Measurements from ENCODE around the gene MMP3. TPM values are rescaled to one million over a fixed set of nuclear protein-coding genes. Genes with fewer than 3 reads are reported as not detected.

The MMP3 gene
- total RNA-seq, 1 donor from 2014 or later = not detected

- Histone ChIP-seq H2AFZ (ENCODE audit: low read depth, low read length) (no peak overlapping the region), H3K9ac (ENCODE audit: low read length) (no peak overlapping the region), H3K27me3 (ENCODE audit: insufficient read depth, low read length) (no peaks in the 10 kb centered on the region), H3K27ac (ENCODE audit: low read depth, low read length) (no peak overlapping the region), H3K79me2 (ENCODE audit: insufficient read depth, low read length) (no peaks in the 10 kb centered on the region), H3K4me3 (ENCODE audit: insufficient read depth, low read depth, low read length) (no peak overlapping the region), H3K36me3 (ENCODE audit: insufficient read depth, low read length) (no peaks in the 10 kb centered on the region), H3K9me3 (ENCODE audit: insufficient read depth, low read depth, low read length) (no peaks in the 10 kb centered on the region), H3K4me1 (ENCODE audit: insufficient read depth, low read length) (peaks cover 6% of the 10 kb centered on the region), H3K4me2 (ENCODE audit: low read length) (no peak overlapping the region), H4K20me1 (ENCODE audit: insufficient read depth, low read length) (no peaks in the 10 kb centered on the region)
- DNase-seq (ENCODE audit: low read depth) (no peak), FAIRE-seq (no peak)
- Mint-ChIP-seq H3K9me3 (ENCODE audit: unreplicated experiment) (no peaks in the 10 kb centered on the region), H3K4me1 (ENCODE audit: low read depth, unreplicated experiment) (peaks cover 11% of the 10 kb centered on the region), H3K27ac (ENCODE audit: unreplicated experiment) (no peak overlapping the region), H3K36me3 (ENCODE audit: low read depth, unreplicated experiment) (no peaks in the 10 kb centered on the region), H3K27me3 (ENCODE audit: low read depth, unreplicated experiment) (no peaks in the 10 kb centered on the region), H3K4me3 (ENCODE audit: unreplicated experiment) (no peak overlapping the region)
- no peak for TF ChIP-seq CTCF (IDR thresholded peaks at IDR 0.05; ENCODE audit: insufficient read depth, low read depth, low read length)
Observed at GRCh38 chr11:102837646-102838045, 5.8 kb downstream of the MMP3 start.

GRCh38 chr11:102837156-102837555 is 6.3 kb downstream of the MMP3 start:
- Mint-ChIP-seq H3K9me3 (ENCODE audit: unreplicated experiment) (no peaks in the 10 kb centered on the region), H3K4me3 (ENCODE audit: unreplicated experiment) (no peak overlapping the region), H3K36me3 (ENCODE audit: low read depth, unreplicated experiment) (no peaks in the 10 kb centered on the region), H3K27me3 (ENCODE audit: low read depth, unreplicated experiment) (no peaks in the 10 kb centered on the region), H3K4me1 (ENCODE audit: low read depth, unreplicated experiment) (peaks cover 11% of the 10 kb centered on the region), H3K27ac (ENCODE audit: unreplicated experiment) (no peak overlapping the region)
- H3K27me3 ChIP-seq (ENCODE audit: insufficient read depth, low read length) = no peaks in the 10 kb centered on the region
- TF ChIP-seq EZH2 (IDR thresholded peaks at IDR 0.05; ENCODE audit: insufficient read depth, low read length) (no peak), CTCF (IDR thresholded peaks at IDR 0.05; ENCODE audit: insufficient read depth, low read depth, low read length) (no peak)
- H3K36me3 ChIP-seq (ENCODE audit: insufficient read depth, low read length) = no peaks in the 10 kb centered on the region
- H3K4me3 ChIP-seq (ENCODE audit: insufficient read depth, low read depth, low read length) = no peak overlapping the region
- FAIRE-seq (no peak), DNase-seq (ENCODE audit: low read depth) (peak; percentile 64)
- H2AFZ ChIP-seq (ENCODE audit: low read depth, low read length) = no peak overlapping the region
- no peak overlapping the region for H3K4me2 ChIP-seq (ENCODE audit: low read length)
- H3K27ac ChIP-seq (ENCODE audit: low read depth, low read length) = no peak overlapping the region
- no peaks in the 10 kb centered on the region for H3K79me2 ChIP-seq (ENCODE audit: insufficient read depth, low read length)
- H3K9me3 ChIP-seq (ENCODE audit: insufficient read depth, low read depth, low read length) = no peaks in the 10 kb centered on the region
- H4K20me1 ChIP-seq (ENCODE audit: insufficient read depth, low read length) = no peaks in the 10 kb centered on the region
- H3K4me1 ChIP-seq (ENCODE audit: insufficient read depth, low read length) = peaks cover 6% of the 10 kb centered on the region
- no peak overlapping the region for H3K9ac ChIP-seq (ENCODE audit: low read length)

- Mint-ChIP-seq H3K4me3 (ENCODE audit: unreplicated experiment) (no peak overlapping the region), H3K27ac (ENCODE audit: unreplicated experiment) (no peak overlapping the region), H3K36me3 (ENCODE audit: low read depth, unreplicated experiment) (no peaks in the 10 kb centered on the region), H3K27me3 (ENCODE audit: low read depth, unreplicated experiment) (no peaks in the 10 kb centered on the region), H3K9me3 (ENCODE audit: unreplicated experiment) (no peaks in the 10 kb centered on the region), H3K4me1 (ENCODE audit: low read depth, unreplicated experiment) (peaks cover 11% of the 10 kb centered on the region)
- Histone ChIP-seq H3K79me2 (ENCODE audit: insufficient read depth, low read length) (no peaks in the 10 kb centered on the region), H3K27ac (ENCODE audit: low read depth, low read length) (no peak overlapping the region), H2AFZ (ENCODE audit: low read depth, low read length) (no peak overlapping the region), H3K36me3 (ENCODE audit: insufficient read depth, low read length) (no peaks in the 10 kb centered on the region), H3K4me2 (ENCODE audit: low read length) (peak overlapping the region; percentile 33), H4K20me1 (ENCODE audit: insufficient read depth, low read length) (no peaks in the 10 kb centered on the region), H3K4me1 (ENCODE audit: insufficient read depth, low read length) (peaks cover 6% of the 10 kb centered on the region), H3K9ac (ENCODE audit: low read length) (no peak overlapping the region), H3K4me3 (ENCODE audit: insufficient read depth, low read depth, low read length) (no peak overlapping the region), H3K27me3 (ENCODE audit: insufficient read depth, low read length) (no peaks in the 10 kb centered on the region), H3K9me3 (ENCODE audit: insufficient read depth, low read depth, low read length) (no peaks in the 10 kb centered on the region)
- DNase-seq (ENCODE audit: low read depth) (peak; percentile 90), FAIRE-seq (peak; percentile 83)
- TF ChIP-seq EZH2 (IDR thresholded peaks at IDR 0.05; ENCODE audit: insufficient read depth, low read length) = no peak
- TF ChIP-seq CTCF (IDR thresholded peaks at IDR 0.05; ENCODE audit: insufficient read depth, low read depth, low read length) = no peak
Observed at GRCh38 chr11:102836290-102836875, 7.0 kb downstream of the MMP3 start.
